Brain pericyte (primary cell): ENCODE data around the gene SNX20.

Experiments
- DNase-seq: peaks from one replicate; pipeline ENCODE4 v3.0.0-alpha.2; 2012; ENCODE audit warnings: low read depth, low spot score

The SNX20 gene

GRCh38 chr16:50659806-50660205, 21.3 kb downstream of the SNX20 start:
- no peak for DNase-seq

- DNase-seq: no peak
Observed at GRCh38 chr16:50657241-50657640, 23.9 kb downstream of the SNX20 start.

- DNase-seq: no peak
Observed at GRCh38 chr16:50655558-50656055, 25.5 kb downstream of the SNX20 start.

- DNase-seq: no peak
Observed at GRCh38 chr16:50653633-50654519, 27.2 kb downstream of the SNX20 start.

- no peak for DNase-seq
Observed at GRCh38 chr16:50652836-50653425, 28.2 kb downstream of the SNX20 start.

GRCh38 chr16:50651835-50652438, 29.2 kb downstream of the SNX20 start:
- no peak for DNase-seq

- no peak for DNase-seq
Observed at GRCh38 chr16:50646345-50646744, 34.8 kb downstream of the SNX20 start.

- DNase-seq: no peak
Observed at GRCh38 chr16:50645563-50646220, 35.4 kb downstream of the SNX20 start.

GRCh38 chr16:50644729-50645128, 36.4 kb downstream of the SNX20 start:
- DNase-seq: no peak

GRCh38 chr16:50644245-50644644, 36.9 kb downstream of the SNX20 start:
- no peak for DNase-seq

GRCh38 chr16:50643192-50643591, 37.9 kb downstream of the SNX20 start:
- DNase-seq: no peak

- DNase-seq: no peak
Observed at GRCh38 chr16:50642349-50642748, 38.8 kb downstream of the SNX20 start.

GRCh38 chr16:50641818-50642187, 39.3 kb downstream of the SNX20 start:
- DNase-seq: no peak

GRCh38 chr16:50640919-50641817, 39.9 kb downstream of the SNX20 start:
- no peak for DNase-seq

- DNase-seq: no peak
Observed at GRCh38 chr16:50640391-50640790, 40.7 kb downstream of the SNX20 start.

- no peak for DNase-seq
Observed at GRCh38 chr16:50638816-50639670, 42.1 kb downstream of the SNX20 start.

GRCh38 chr16:50637716-50638602, 43.2 kb downstream of the SNX20 start:
- DNase-seq: no peak

- DNase-seq: no peak
Observed at GRCh38 chr16:50636753-50637374, 44.2 kb downstream of the SNX20 start.
